ENCODE measurements around the gene SEMA5A. TPM values are rescaled to one million over a fixed set of nuclear protein-coding genes. Genes with fewer than 3 reads are reported as not detected.
"Not testable (repeated sequence)": the region's sequence is repeated elsewhere in the genome, so short reads cannot be mapped to it uniquely, and the experiment has no call there.

Gene SEMA5A
- total RNA-seq, 1 donor from 2014 or later = 4.0 TPM

DNA sequence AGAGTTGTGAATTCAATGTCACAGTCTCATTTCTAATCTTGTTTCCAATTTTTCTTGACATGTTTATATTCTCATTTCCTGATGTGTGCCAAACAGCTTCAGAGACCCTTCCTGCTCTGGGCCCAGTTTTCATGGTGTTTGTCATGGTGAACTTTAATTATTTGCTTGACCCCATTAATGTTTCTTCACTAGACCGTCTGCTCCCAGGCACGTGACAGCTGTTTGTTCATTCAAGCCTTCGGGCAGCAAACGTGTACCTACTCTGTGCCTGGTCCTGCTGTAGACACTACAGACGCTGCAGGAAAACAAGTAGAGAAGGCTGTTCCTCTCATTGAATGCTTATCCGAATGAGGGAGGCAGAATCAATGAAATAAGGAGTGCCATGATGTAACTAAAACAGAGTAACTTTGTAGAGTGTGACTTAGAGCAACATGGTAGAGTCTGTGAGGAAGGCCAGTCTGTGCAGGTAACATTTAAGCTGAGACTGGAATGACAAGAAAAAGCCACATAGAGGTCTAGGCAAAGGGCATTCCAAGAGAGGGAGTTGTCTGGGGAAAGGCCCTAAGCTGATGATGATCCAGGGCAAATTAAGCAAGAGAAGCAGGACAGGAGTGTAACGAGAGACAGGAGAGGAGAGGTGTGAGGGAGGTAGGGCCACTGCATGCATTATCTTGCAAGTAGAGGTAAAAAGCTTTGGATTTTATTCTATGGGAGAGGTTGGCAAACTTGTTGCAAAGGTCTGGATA is 191.4 kb downstream of the SEMA5A start:
- Mint-ChIP-seq H3K4me3 (ENCODE audit: low read depth) (no peak overlapping the region), H3K27me3 (peaks cover 78% of the 10 kb centered on the region), H3K27ac (no peak overlapping the region)

DNA sequence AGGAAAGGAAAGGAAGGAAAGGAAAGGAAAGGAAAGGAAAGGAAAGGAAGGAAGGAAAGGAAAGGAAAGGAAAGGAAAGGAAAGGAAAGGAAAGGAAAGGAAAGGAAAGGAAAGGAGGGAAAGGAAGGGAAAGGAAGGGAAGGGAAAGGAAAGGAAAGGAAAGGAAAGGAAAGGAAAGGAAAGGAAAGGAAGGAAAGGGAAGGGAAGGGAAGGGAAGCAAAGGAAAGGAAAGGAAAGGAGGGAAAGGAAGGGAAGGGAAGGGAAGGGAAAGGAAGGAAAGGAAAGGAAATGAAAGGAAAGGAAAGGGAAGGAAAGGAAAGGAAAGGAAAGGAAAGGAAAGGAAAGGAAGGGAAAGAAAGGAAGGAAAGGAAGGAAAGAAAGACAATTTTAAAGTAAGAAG is 192.8 kb downstream of the SEMA5A start:
- not testable (repeated sequence) for H3K27ac Mint-ChIP-seq; H3K4me1 Mint-ChIP-seq (ENCODE audit: low read depth); H3K4me3 Mint-ChIP-seq (ENCODE audit: low read depth); H3K9me3 Mint-ChIP-seq (ENCODE audit: low read depth); H3K36me3 Mint-ChIP-seq (ENCODE audit: insufficient read depth); DNase-seq (ENCODE audit: low spot score, unreplicated experiment)
- peaks cover 81% of the 10 kb centered on the region for H3K27me3 Mint-ChIP-seq

More for the DNA sequence above, 191.4 kb downstream of the SEMA5A start:
- Mint-ChIP-seq H3K9me3 (ENCODE audit: low read depth) (no peaks in the 10 kb centered on the region), H3K4me1 (ENCODE audit: low read depth) (peaks cover 6% of the 10 kb centered on the region), H3K36me3 (ENCODE audit: insufficient read depth) (no peaks in the 10 kb centered on the region)
- TF ChIP-seq, protein P1, sequence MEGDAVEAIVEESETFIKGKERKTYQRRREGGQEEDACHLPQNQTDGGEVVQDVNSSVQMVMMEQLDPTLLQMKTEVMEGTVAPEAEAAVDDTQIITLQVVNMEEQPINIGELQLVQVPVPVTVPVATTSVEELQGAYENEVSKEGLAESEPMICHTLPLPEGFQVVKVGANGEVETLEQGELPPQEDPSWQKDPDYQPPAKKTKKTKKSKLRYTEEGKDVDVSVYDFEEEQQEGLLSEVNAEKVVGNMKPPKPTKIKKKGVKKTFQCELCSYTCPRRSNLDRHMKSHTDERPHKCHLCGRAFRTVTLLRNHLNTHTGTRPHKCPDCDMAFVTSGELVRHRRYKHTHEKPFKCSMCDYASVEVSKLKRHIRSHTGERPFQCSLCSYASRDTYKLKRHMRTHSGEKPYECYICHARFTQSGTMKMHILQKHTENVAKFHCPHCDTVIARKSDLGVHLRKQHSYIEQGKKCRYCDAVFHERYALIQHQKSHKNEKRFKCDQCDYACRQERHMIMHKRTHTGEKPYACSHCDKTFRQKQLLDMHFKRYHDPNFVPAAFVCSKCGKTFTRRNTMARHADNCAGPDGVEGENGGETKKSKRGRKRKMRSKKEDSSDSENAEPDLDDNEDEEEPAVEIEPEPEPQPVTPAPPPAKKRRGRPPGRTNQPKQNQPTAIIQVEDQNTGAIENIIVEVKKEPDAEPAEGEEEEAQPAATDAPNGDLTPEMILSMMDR (IDR thresholded peaks at IDR 0.05; ENCODE audit: unreplicated experiment) = no peak
- no peak for DNase-seq (ENCODE audit: low spot score, unreplicated experiment)

DNA sequence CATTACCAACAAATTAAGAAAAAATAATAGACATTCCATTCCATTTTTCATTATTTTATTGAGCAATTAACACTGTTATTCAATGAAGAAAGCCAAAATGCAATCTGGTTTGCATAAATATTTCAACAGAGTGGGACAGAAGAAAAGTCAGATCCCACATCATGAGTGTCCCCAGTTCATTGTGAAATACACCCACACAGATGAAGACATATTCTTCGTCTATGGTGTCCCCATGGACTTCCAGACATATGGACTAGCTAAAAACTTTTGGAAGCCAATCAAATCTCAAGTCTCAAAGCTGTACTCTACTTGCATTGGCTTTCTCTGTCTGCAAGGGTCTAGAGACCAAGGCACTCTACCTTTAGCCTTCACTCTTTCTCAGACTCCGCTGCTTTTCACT is 194.3 kb downstream of the SEMA5A start:
- Mint-ChIP-seq H3K4me1 (ENCODE audit: low read depth) (peaks cover 9% of the 10 kb centered on the region), H3K27me3 (peaks cover 67% of the 10 kb centered on the region), H3K9me3 (ENCODE audit: low read depth) (no peaks in the 10 kb centered on the region), H3K4me3 (ENCODE audit: low read depth) (no peak overlapping the region), H3K27ac (no peak overlapping the region), H3K36me3 (ENCODE audit: insufficient read depth) (no peaks in the 10 kb centered on the region)
- TF ChIP-seq, protein P1 (IDR thresholded peaks at IDR 0.05; ENCODE audit: unreplicated experiment) = no peak
- no peak for DNase-seq (ENCODE audit: low spot score, unreplicated experiment)

DNA sequence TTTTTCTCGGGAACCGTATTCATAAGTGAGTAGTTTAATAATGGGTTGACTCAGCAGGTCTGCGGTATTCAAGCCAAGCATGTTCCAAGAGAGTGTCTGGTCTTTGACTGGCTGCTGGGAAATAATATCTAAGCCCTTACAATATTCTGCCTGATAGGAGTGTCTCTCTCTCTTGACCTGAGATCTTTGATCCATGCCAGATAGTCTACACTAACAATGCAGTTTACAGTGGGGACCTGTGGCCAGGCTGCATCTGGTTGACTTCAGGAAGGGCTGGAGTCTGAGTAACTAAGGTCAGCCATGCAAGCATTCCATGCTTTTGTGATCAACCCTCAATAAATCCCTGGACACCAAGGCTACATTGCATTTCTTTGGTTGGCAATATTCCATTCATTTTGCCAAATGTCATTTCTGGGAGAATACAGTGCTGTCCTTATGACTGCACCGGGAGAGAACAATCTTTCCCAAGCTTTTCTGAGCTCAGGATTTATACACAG is 195.5 kb downstream of the SEMA5A start:
- no peaks in the 10 kb centered on the region for H3K36me3 Mint-ChIP-seq (ENCODE audit: insufficient read depth)
- H3K4me3 Mint-ChIP-seq (ENCODE audit: low read depth) = no peak overlapping the region

DNA sequence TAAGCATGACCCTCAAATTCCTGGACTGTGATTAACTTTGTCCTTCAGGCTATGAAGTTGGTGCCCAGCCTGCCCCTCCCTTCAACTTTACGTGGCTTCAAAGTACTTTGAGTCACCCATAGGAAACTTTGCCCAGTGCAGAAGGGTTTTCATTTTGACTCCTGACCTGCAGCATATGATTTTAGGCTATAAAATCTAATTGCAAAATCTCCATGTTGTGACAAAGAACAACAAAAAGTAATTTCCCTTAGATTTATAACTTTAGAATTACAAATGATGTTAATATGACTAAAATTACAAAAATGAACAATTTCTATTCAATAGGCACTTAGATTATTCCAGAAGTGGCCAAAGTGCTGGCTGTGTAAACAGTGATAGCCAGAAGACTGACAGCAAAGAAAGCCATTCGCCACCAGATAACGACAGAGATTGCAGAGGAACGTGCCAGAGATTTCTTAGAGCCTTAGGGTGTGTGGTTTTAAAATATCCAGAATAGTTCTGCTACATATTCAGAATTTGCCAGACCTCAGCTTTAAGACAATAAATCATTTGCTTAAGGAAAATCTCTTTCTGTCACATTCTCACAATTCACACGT is 197.4 kb downstream of the SEMA5A start:
- H3K36me3 Mint-ChIP-seq (ENCODE audit: insufficient read depth) = no peaks in the 10 kb centered on the region
- H3K9me3 Mint-ChIP-seq (ENCODE audit: low read depth) = no peaks in the 10 kb centered on the region
- H3K27me3 Mint-ChIP-seq = peaks cover 44% of the 10 kb centered on the region
- peaks cover 3% of the 10 kb centered on the region for H3K4me1 Mint-ChIP-seq (ENCODE audit: low read depth)
- no peak for DNase-seq (ENCODE audit: low spot score, unreplicated experiment)
- H3K27ac Mint-ChIP-seq = no peak overlapping the region
- H3K4me3 Mint-ChIP-seq (ENCODE audit: low read depth) = no peak overlapping the region
- TF ChIP-seq, protein P1 (IDR thresholded peaks at IDR 0.05; ENCODE audit: unreplicated experiment) = no peak

More for the DNA sequence above, 195.5 kb downstream of the SEMA5A start:
- Mint-ChIP-seq H3K9me3 (ENCODE audit: low read depth) (no peaks in the 10 kb centered on the region), H3K27ac (no peak overlapping the region), H3K27me3 (peaks cover 57% of the 10 kb centered on the region), H3K4me1 (ENCODE audit: low read depth) (peaks cover 9% of the 10 kb centered on the region)
- TF ChIP-seq, protein P1 (IDR thresholded peaks at IDR 0.05; ENCODE audit: unreplicated experiment) = no peak
- DNase-seq (ENCODE audit: low spot score, unreplicated experiment) = no peak
